Left ventricle myocardium inferior (tissue), 1 donor: ENCODE measurements around the gene NUP205. TPM values are rescaled to one million over a fixed set of nuclear protein-coding genes. Genes with fewer than 3 reads are reported as not detected.

ENCODE experiments used
- DNase-seq: peaks from one replicate; pipeline ENCODE4 v3.0.0-alpha.2; 2020
- H3K27ac ChIP-seq: fragments of 200-600 bp; replicated peaks from 2 replicates; pipeline ENCODE4 v1.8.0; 2021
- H3K27me3 ChIP-seq: fragments of 200-600 bp; 2 replicates; pipeline ENCODE4 v1.8.0; 2021; ENCODE audit warnings: low read depth
- H3K36me3 ChIP-seq: fragments of 200-600 bp; 2 replicates; pipeline ENCODE4 v1.8.0; 2021
- H3K4me1 ChIP-seq: fragments of 200-600 bp; 2 replicates; pipeline ENCODE4 v1.8.0; 2021
- H3K4me3 ChIP-seq: fragments of 200-600 bp; 2 replicates; pipeline ENCODE4 v1.8.0; 2021; ENCODE audit warnings: mild to moderate bottlenecking, moderate library complexity
- H3K9me3 ChIP-seq: fragments of 200-600 bp; replicated peaks from 2 replicates; pipeline ENCODE4 v1.8.0; 2021
- CTCF ChIP-seq: fragments of 200-600 bp; IDR thresholded peaks from 2 replicates; pipeline ENCODE4 v1.8.0; 2021; ENCODE audit warnings: antibody characterized with exemption, mild to moderate bottlenecking, borderline replicate concordance
- intact Hi-C: fragments of 100-400 bp; cut with micrococcal nuclease; formaldehyde crosslinking; loops from one replicate; pipeline ENCODE4 v1.11.0; 2022
- total RNA-seq: library from RNA; stranded (reverse); fragmentation: NEBNext Ultra II Directional; extraction: Animal tissue kit (Norgen Biotek cat#: 25700); gene quantifications from one replicate; pipeline ENCODE4 v1.2.1, GENCODE V29; 2021
- donor health status: DM: no; HTN: yes; CAD: no; lungs with severe emphysema.

NUP205 gene
- total RNA-seq, 1 donor from 2014 or later = 14.3 TPM

- H3K4me3 ChIP-seq = no peak overlapping the region
- no peaks in the 10 kb centered on the region for H3K9me3 ChIP-seq
- no peak for TF ChIP-seq CTCF
- H3K27me3 ChIP-seq = no peaks in the 10 kb centered on the region
- H3K27ac ChIP-seq = no peak overlapping the region
- peaks cover 22% of the 10 kb centered on the region for H3K4me1 ChIP-seq
- intact Hi-C loops = no loop called here
- H3K36me3 ChIP-seq = peaks cover 3% of the 10 kb centered on the region
- DNase-seq = no peak
Observed at GRCh38 chr7:135697276-135698049, 139.7 kb downstream of the NUP205 start.

Other genes with a start within 250 kb of the NUP205 start
- 26.1 TPM for gene CNOT4, start 47.8 kb upstream of the NUP205 start, total RNA-seq
- gene STMP1, start 104.6 kb downstream of the NUP205 start, total RNA-seq = 28.2 TPM
- 0.44 TPM for gene SLC13A4, start 170.3 kb downstream of the NUP205 start, total RNA-seq
- gene FAM180A, start 190.9 kb downstream of the NUP205 start, total RNA-seq = 19.7 TPM